K562 (cell line): ENCODE results near the gene NPIPB2. TPM values are rescaled to one million over a fixed set of nuclear protein-coding genes. Genes with fewer than 3 reads are reported as not detected.
A peak's percentile ranks its signal among the peaks of the same experiment; 100 is the strongest.

Experiments used
- ATAC-seq: fragments of 200-7000 bp; cut with Tn5 transposase; 3 replicates; pipeline ENCODE4 v1.9.1; 2020; ENCODE audit warnings: moderate library complexity
- BruUV-seq: library from RNA; stranded (reverse); fragments of 400-500 nt; replicated peaks from 2 replicates; lab custom pipeline; 2021; lab: Mats Ljungman, UMichigan
- CTCF ChIA-PET: fragments of 300-600 bp; formaldehyde crosslinking; extraction: SDS; loops from one replicate; lab custom pipeline; 2021; ENCODE audit warnings: low intra/inter-chr PET ratio; lab: Yijun Ruan, JAX
- POLR2A ChIA-PET: fragments of 300-600, 350-650 bp; sonication (Branson Sonifier 250); formaldehyde crosslinking; extraction: SDS; loops from one replicate; lab custom pipeline; 2021; ENCODE audit warnings: antibody characterized with exemption, inconsistent platforms; lab: Yijun Ruan, JAX
- DNase-seq, 4 experiments: peaks; one replicate each; pipeline versions ENCODE4 v3.0.0 to v3.0.0-alpha.2; 2011 to 2018; ENCODE audit warnings: low spot score in 3 of 4, mixed read lengths in 3 of 4; ENCODE audit errors: extremely low read depth in 1 of 4
- FAIRE-seq: peaks from 2 replicates; lab custom pipeline; 2011; peaks lifted over from hg19 to GRCh38; lab: Jason Lieb, UNC
- H2AFZ ChIP-seq: 2 replicates; pipeline ENCODE4 v1.6.0; 2011; ENCODE audit warnings: low read depth, low read length, control low read depth, inconsistent platforms
- H3K27ac ChIP-seq: fragments of 200-600 bp; 3 replicates; pipeline ENCODE4 v1.8.0; 2011; ENCODE audit warnings: low read depth, mild to moderate bottlenecking, control low read depth, inconsistent platforms, low read length, moderate library complexity, mixed read lengths; ENCODE audit errors: extremely low read depth
- H3K27me3 ChIP-seq, 2 experiments: fragments of 300-600 bp in 1 of 2; 2 replicates in 1 of 2; 3 replicates in 1 of 2; pipeline versions ENCODE4 v1.6.0 to v1.8.0; 2011; ENCODE audit warnings: inconsistent platforms in 2 of 2, low read length in 2 of 2, mild to moderate bottlenecking in 1 of 2, mixed read lengths in 1 of 2, moderate library complexity in 1 of 2; ENCODE audit not compliant: control insufficient read depth in 2 of 2, insufficient read depth in 2 of 2
- H3K36me3 ChIP-seq: fragments of 300-600 bp; 3 replicates; pipeline ENCODE4 v1.8.0; 2011; ENCODE audit warnings: mild to moderate bottlenecking, low read length, inconsistent platforms; ENCODE audit not compliant: control insufficient read depth, insufficient read depth
- H3K4me1 ChIP-seq, 2 experiments: fragments of 200-600 bp in 1 of 2; replicated peaks in 1 of 2; 2 replicates in 1 of 2; 3 replicates in 1 of 2; pipeline versions ENCODE4 v1.5.1 to v1.8.0; 2011; ENCODE audit warnings: inconsistent platforms in 2 of 2, low read length in 2 of 2, mild to moderate bottlenecking in 1 of 2, mixed read lengths in 1 of 2, moderate library complexity in 1 of 2; ENCODE audit not compliant: control insufficient read depth in 2 of 2, insufficient read depth in 2 of 2
- H3K4me2 ChIP-seq: 2 replicates; pipeline ENCODE4 v1.6.1; 2011; ENCODE audit warnings: low read length, control low read depth, inconsistent platforms, mixed read lengths; ENCODE audit not compliant: insufficient read depth
- H3K4me3 ChIP-seq: fragments of 200-600 bp; sonication (generic), shearing (Covaris generic); 2 replicates; pipeline ENCODE4 v1.5.1; 2016; ENCODE audit warnings: control low read depth, inconsistent platforms
- H3K79me2 ChIP-seq: fragments of 200-600 bp; 3 replicates; pipeline ENCODE4 v1.8.0; 2011; ENCODE audit warnings: low read length, inconsistent platforms; ENCODE audit not compliant: control insufficient read depth, insufficient read depth
- H3K9ac ChIP-seq, 2 experiments: 2 replicates each; pipeline versions ENCODE4 v1.6.0 to v1.6.1; 2011; ENCODE audit warnings: low read depth in 2 of 2, low read length in 2 of 2, control low read depth in 1 of 2, inconsistent platforms in 1 of 2, mild to moderate bottlenecking in 1 of 2, mixed read lengths in 1 of 2; ENCODE audit not compliant: insufficient read depth in 1 of 2
- H3K9me1 ChIP-seq: one replicate; pipeline ENCODE4 v1.6.0; 2011; ENCODE audit warnings: inconsistent platforms, mild to moderate bottlenecking, low read length, moderate library complexity; ENCODE audit not compliant: control insufficient read depth, insufficient read depth
- H3K9me3 ChIP-seq: replicated peaks from 2 replicates; pipeline ENCODE4 v1.5.1; 2011; ENCODE audit warnings: low read depth, low read length, inconsistent platforms; ENCODE audit not compliant: control insufficient read depth, insufficient read depth
- H4K20me1 ChIP-seq: replicated peaks from 2 replicates; pipeline ENCODE4 v1.6.1; 2011; ENCODE audit warnings: low read length, inconsistent platforms, mixed read lengths; ENCODE audit not compliant: control insufficient read depth, insufficient read depth
- BCLAF1 ChIP-seq, 2 experiments: fragments of 450-650 bp in 1 of 2; IDR thresholded peaks; 2 replicates each; pipeline ENCODE4 v1.6.1; 2011 to 2017; ENCODE audit warnings: low read depth in 2 of 2, antibody characterized with exemption in 1 of 2, borderline replicate concordance in 1 of 2, low read length in 1 of 2, mild to moderate bottlenecking in 1 of 2, mixed read lengths in 1 of 2; ENCODE audit not compliant: control insufficient read depth in 1 of 2
- PRMT5 ChIP-seq: sonication (generic); formaldehyde crosslinking; IDR thresholded peaks from 2 replicates; pipeline ENCODE4 v1.5.0; 2020; ENCODE audit warnings: missing genetic modification reagents
- ZNF121 ChIP-seq: sonication (generic); formaldehyde crosslinking; conservative IDR thresholded peaks from 2 replicates; pipeline ENCODE4 v1.8.0; 2022; ENCODE audit warnings: missing genetic modification reagents
- ZNF79 ChIP-seq: fragments of 250-450 bp; sonication (Bioruptor Pico); IDR thresholded peaks from 2 replicates; pipeline ENCODE4 v1.4.0; 2020; ENCODE audit warnings: low read depth, mild to moderate bottlenecking, moderate library complexity
- WGBS: fragments of 100-300 bp; shearing (Covaris generic); methylation state at CpG from one replicate; pipeline ENCODE4 v1.1.6; 2016; ENCODE audit warnings: low coverage, mixed read lengths; ENCODE audit not compliant: insufficient coverage; ENCODE audit errors: missing lambda C conversion rate; 5-methylcytosine and 5-hydroxymethylcytosine counted together
- in situ Hi-C: fragments of 300-500 bp; cut with MboI; formaldehyde crosslinking; loops from 4 replicates; pipeline ENCODE4 v1.15.0; 2018; ENCODE audit warnings: inconsistent platforms, mixed read lengths
- intact Hi-C: fragments of 100-400 bp; cut with micrococcal nuclease; formaldehyde crosslinking; loops from 2 replicates; pipeline ENCODE4 v1.14.2; 2022
- polyA plus RNA-seq, 8 experiments: library from polyadenylated mRNA; depleted of rRNA in 4 of 8; stranded (reverse) in 5 of 8; unstranded in 3 of 8; fragments of >200 nt; fragmentation: Nextera tagmentation in 2 of 8; fragmentation: Illumina TruSeq in 1 of 8; extraction: Ambion mirVana in 2 of 8; extraction: Trizol in 1 of 8; gene quantifications; 2 replicates each; pipeline versions ENCODE4 v1.2.1 to v1.2.3, GENCODE V29; 2011 to 2014; ENCODE audit warnings: inconsistent platforms in 1 of 8, missing spikeins in 1 of 8
- total RNA-seq, 7 experiments: library from RNA; depleted of rRNA in 6 of 7; stranded (reverse); fragments of >200 nt in 6 of 7; fragmentation: Illumina TruSeq in 2 of 7; extraction: Trizol in 2 of 7; gene quantifications; 2 replicates each; pipeline versions ENCODE4 v1.2.1 to v1.2.3, GENCODE V29; 2011 to 2021; ENCODE audit warnings: low replicate concordance in 1 of 7

Gene NPIPB2
- total and polyA plus RNA-seq, 9 of the 15 experiments (the other 6 are each of a cell fraction or from before 2014, with no cell fraction given): 0.21 to 2.9 (median 1.6) TPM; not detected in 1

- in situ Hi-C loops: no loop called here
- no peaks in the 10 kb centered on the region for H3K27me3 ChIP-seq
- no peak overlapping the region for H3K27ac ChIP-seq
- peaks cover 0 to 12% of the 10 kb centered on the region in 2 experiments; a peak in 2 of 5 replicates for H3K4me1 ChIP-seq
- DNase-seq: no peak
- no peak for ATAC-seq
- no peak for TF ChIP-seq BCLAF1 (IDR thresholded peaks at IDR 0.05; ENCODE audit: borderline replicate concordance in 1 of 2, control insufficient read depth in 1 of 2, low read depth in 2 of 2, low read length in 1 of 2)
- peak; percentile 19; the same call in 1 of the 2 replicates for TF ChIP-seq ZNF121 (CRISPR knock-in tag)
- no peak for TF ChIP-seq PRMT5 (CRISPR knock-in tag)
- TF ChIP-seq ZNF79: no peak
- H3K9me1 ChIP-seq: no peaks in the 10 kb centered on the region
- no TSS peak for BruUV-seq
- no peaks in the 10 kb centered on the region for H3K79me2 ChIP-seq
- no peaks in the 10 kb centered on the region for H4K20me1 ChIP-seq
- WGBS: 31% methylated on average over 17 of the region's 17 CpGs
- no peaks in the 10 kb centered on the region for H3K36me3 ChIP-seq
- POLR2A ChIA-PET: interaction anchor here (0.5 to 2.6 kb wide), 3 partner anchors 9 to 762 kb away, joined by 3 to 9 read pairs (median 3); partner anchors contain the start of gene SNX29
- no peak overlapping the region for H3K4me3 ChIP-seq
- CTCF ChIA-PET: no interaction called here
- no peaks in the 10 kb centered on the region for H3K9me3 ChIP-seq
- no peak overlapping the region for H3K9ac ChIP-seq
- H2AFZ ChIP-seq: peak overlapping the region; percentile 57
- H3K4me2 ChIP-seq: no peak overlapping the region
- intact Hi-C loops: no loop called here
- no peak for FAIRE-seq
Measured at GRCh38 chr16:11967195-11967911, 25.5 kb upstream of the NPIPB2 start.
